Calu3 (cell line): ENCODE data around the gene PAXIP1. TPM values are rescaled to one million over a fixed set of nuclear protein-coding genes. Genes with fewer than 3 reads are reported as not detected.

Experiments used
- BruUV-seq: library from RNA; stranded (reverse); fragments of 400-500 nt; replicated peaks from 2 replicates; lab custom pipeline; 2021; lab: Mats Ljungman, UMichigan
- CTCF ChIA-PET: fragments of 300-600 bp; sonication (Branson Sonifier 250); formaldehyde crosslinking; loops from one replicate; lab custom pipeline; 2022; ENCODE audit warnings: antibody characterized with exemption; lab: Charles Lee
- DNase-seq: peaks from one replicate; pipeline ENCODE4 v3.0.0; 2022
- H3K27ac Mint-ChIP-seq: one replicate; pipeline ENCODE4 v1.8.0; 2022; ENCODE audit warnings: mixed read lengths; ENCODE audit not compliant: unreplicated experiment
- H3K27me3 Mint-ChIP-seq: one replicate; pipeline ENCODE4 v1.8.0; 2022; ENCODE audit warnings: mixed read lengths; ENCODE audit not compliant: unreplicated experiment
- H3K36me3 Mint-ChIP-seq: one replicate; pipeline ENCODE4 v1.8.0; 2022; ENCODE audit warnings: mild to moderate bottlenecking, moderate library complexity, mixed read lengths; ENCODE audit not compliant: insufficient read depth, unreplicated experiment
- H3K4me1 Mint-ChIP-seq: one replicate; pipeline ENCODE4 v1.8.0; 2022; ENCODE audit warnings: mild to moderate bottlenecking, low read depth, mixed read lengths; ENCODE audit not compliant: unreplicated experiment
- H3K4me3 Mint-ChIP-seq: one replicate; pipeline ENCODE4 v1.8.0; 2022; ENCODE audit warnings: mild to moderate bottlenecking, low read depth, moderate library complexity, mixed read lengths; ENCODE audit not compliant: unreplicated experiment
- H3K9me3 Mint-ChIP-seq: one replicate; pipeline ENCODE4 v1.8.0; 2022; ENCODE audit warnings: low read depth, mixed read lengths; ENCODE audit not compliant: unreplicated experiment
- intact Hi-C: fragments of 100-400 bp; cut with micrococcal nuclease; formaldehyde crosslinking; loops from one replicate; pipeline ENCODE4 v1.10.0; 2022; ENCODE audit not compliant: unreplicated experiment
- total RNA-seq: library from RNA; stranded (reverse); gene quantifications from 2 replicates; pipeline ENCODE4 v1.2.3, GENCODE V29; 2022
- TF ChIP-seq, protein P1 (sequence below): fragments of 200-600 bp; IDR thresholded peaks from one replicate; pipeline ENCODE4 v1.8.0; 2022; ENCODE audit warnings: antibody characterized with exemption; ENCODE audit not compliant: unreplicated experiment

Gene PAXIP1
- total RNA-seq, 1 experiment from 2014 or later = 23.1 TPM

- CTCF ChIA-PET = no interaction called here
- H3K9me3 Mint-ChIP-seq = no peaks in the 10 kb centered on the region
- H3K27ac Mint-ChIP-seq = no peak overlapping the region
- no peaks in the 10 kb centered on the region for H3K4me1 Mint-ChIP-seq
- no TSS peak for BruUV-seq
- TF ChIP-seq, protein P1, sequence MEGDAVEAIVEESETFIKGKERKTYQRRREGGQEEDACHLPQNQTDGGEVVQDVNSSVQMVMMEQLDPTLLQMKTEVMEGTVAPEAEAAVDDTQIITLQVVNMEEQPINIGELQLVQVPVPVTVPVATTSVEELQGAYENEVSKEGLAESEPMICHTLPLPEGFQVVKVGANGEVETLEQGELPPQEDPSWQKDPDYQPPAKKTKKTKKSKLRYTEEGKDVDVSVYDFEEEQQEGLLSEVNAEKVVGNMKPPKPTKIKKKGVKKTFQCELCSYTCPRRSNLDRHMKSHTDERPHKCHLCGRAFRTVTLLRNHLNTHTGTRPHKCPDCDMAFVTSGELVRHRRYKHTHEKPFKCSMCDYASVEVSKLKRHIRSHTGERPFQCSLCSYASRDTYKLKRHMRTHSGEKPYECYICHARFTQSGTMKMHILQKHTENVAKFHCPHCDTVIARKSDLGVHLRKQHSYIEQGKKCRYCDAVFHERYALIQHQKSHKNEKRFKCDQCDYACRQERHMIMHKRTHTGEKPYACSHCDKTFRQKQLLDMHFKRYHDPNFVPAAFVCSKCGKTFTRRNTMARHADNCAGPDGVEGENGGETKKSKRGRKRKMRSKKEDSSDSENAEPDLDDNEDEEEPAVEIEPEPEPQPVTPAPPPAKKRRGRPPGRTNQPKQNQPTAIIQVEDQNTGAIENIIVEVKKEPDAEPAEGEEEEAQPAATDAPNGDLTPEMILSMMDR = no peak
- no peak overlapping the region for H3K4me3 Mint-ChIP-seq
- intact Hi-C loops = no loop called here
- peaks cover 32% of the 10 kb centered on the region for H3K36me3 Mint-ChIP-seq
- no peaks in the 10 kb centered on the region for H3K27me3 Mint-ChIP-seq
- no peak for DNase-seq
Measured at GRCh38 chr7:154968336-154969001, 34.5 kb downstream of the PAXIP1 start.

GRCh38 chr7:154967401-154967955 is 35.4 kb downstream of the PAXIP1 start:
- intact Hi-C loops = no loop called here
- peaks cover 29% of the 10 kb centered on the region for H3K36me3 Mint-ChIP-seq

GRCh38 chr7:154965014-154965413 is 37.9 kb downstream of the PAXIP1 start:
- Mint-ChIP-seq H3K9me3 (no peaks in the 10 kb centered on the region), H3K4me1 (peaks cover 5% of the 10 kb centered on the region), H3K27me3 (no peaks in the 10 kb centered on the region), H3K4me3 (no peak overlapping the region), H3K36me3 (peaks cover 34% of the 10 kb centered on the region), H3K27ac (no peak overlapping the region)
- BruUV-seq = no TSS peak
- TF ChIP-seq, protein P1 = no peak
- no peak for DNase-seq
- CTCF ChIA-PET = no interaction called here
- intact Hi-C loops = no loop called here

More at GRCh38 chr7:154967401-154967955, 35.4 kb downstream of the PAXIP1 start:
- no TSS peak for BruUV-seq
- no peak for DNase-seq
- no peak overlapping the region for H3K4me3 Mint-ChIP-seq
- no peaks in the 10 kb centered on the region for H3K9me3 Mint-ChIP-seq
- H3K27me3 Mint-ChIP-seq = no peaks in the 10 kb centered on the region
- H3K27ac Mint-ChIP-seq = no peak overlapping the region
- no peaks in the 10 kb centered on the region for H3K4me1 Mint-ChIP-seq
- CTCF ChIA-PET = no interaction called here
- TF ChIP-seq, protein P1 = no peak

DNA sequence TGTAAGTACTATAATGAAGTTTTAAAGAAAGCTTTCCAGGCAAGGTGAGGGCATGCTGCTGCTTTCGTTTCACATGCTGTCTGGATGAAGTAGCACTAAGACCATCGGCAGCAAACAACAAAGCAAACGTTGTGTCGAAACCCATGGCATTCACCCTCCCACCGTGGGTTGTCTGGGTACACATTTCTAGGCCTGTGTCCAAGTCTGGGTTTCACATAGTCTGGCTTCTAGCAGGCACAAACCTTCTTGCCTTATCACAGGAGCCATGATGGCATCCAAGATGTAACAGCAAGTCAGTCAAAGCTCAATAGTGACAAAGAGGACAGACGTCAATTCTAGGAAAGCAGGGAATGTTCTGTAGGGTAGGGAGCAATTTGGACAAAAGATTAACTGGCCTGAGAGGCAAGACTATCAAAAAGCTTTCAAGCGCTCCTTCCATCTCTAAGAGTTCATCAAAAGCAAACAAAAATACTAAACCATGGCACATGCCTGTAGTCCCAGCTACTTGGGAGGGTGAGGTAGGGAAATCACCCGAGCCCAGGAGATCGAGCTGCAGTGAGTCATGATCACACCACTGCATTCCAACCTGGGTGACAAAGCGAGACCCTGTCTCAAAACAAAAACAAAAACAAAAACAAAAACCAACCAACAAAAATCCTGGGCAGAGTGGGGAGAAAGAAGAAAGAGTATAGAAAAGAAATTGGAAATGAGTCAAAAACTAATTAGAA is 42.7 kb downstream of the PAXIP1 start:
- Mint-ChIP-seq H3K4me1 (peaks cover 5% of the 10 kb centered on the region), H3K27me3 (no peaks in the 10 kb centered on the region), H3K36me3 (peaks cover 10% of the 10 kb centered on the region), H3K27ac (no peak overlapping the region), H3K4me3 (no peak overlapping the region), H3K9me3 (no peaks in the 10 kb centered on the region)
- intact Hi-C loops = no loop called here
- DNase-seq = no peak
- CTCF ChIA-PET = no interaction called here
- TF ChIP-seq, protein P1 = no peak
- BruUV-seq = no TSS peak
